Right renal pelvis (tissue), 4 donors: ENCODE data around the gene CC2D1A. TPM values are rescaled to one million over a fixed set of nuclear protein-coding genes. Genes with fewer than 3 reads are reported as not detected.
"Not testable (repeated sequence)": the region's sequence is repeated elsewhere in the genome, so short reads cannot be mapped to it uniquely, and the experiment has no call there.

Experiments
- DNase-seq, 4 donors: peaks; one replicate each; pipeline ENCODE4 v3.0.0-alpha.2; 2013; ENCODE audit warnings: low read depth in 4 of 4, low spot score in 3 of 4, missing footprints in 1 of 4
- polyA plus RNA-seq, 4 donors: library from polyadenylated mRNA; unstranded; fragments of 120-200 nt; gene quantifications; one replicate each; pipeline ENCODE4 v1.2.1, GENCODE V29; 2013; ENCODE audit not compliant: insufficient read length in 4 of 4

CC2D1A gene
- polyA plus RNA-seq, 4 donors = 23.9 to 30.4 (median 27.6) TPM

DNA sequence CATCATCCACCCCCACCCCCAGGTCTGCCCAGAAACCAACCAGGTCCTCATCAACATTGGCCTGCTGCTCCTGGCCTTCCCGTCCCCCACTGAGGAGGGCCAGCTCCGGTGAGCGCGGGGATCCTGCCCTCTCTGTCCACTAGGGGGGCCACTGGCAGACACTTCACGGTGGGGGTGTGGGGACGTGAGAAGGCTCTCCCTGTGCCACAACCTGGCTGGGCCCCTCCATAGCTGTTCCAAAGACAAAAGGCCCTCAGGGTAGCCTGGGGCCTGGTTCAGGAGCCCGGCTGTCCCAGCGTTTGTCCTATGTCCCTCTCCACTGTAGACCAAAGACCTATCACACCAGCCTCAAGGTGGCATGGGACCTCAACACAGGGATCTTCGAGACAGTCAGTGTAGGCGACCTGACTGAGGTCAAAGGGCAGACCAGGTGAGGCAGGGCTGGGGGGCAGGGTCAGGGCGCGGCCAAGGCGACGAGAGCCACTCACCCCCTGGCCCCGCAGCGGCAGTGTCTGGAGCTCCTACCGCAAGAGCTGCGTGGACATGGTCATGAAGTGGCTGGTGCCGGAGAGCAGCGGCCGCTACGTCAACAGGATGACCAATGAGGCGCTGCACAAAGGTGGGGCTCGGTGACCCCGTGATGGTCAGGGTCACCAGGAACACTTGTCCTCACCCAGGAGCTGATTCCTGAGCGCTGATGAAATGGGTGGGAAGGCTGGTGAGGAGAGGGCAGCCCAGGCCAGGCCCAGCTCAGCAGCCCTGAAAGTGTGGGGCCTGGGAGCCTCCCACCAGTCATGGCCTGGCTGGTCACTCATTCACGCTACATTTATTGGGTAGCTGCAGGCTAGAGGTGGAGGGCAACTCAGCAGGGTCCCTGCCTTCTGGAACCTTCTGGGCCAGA lies 54.2 kb downstream of the CC2D1A start:
- DNase-seq = no peak

DNA sequence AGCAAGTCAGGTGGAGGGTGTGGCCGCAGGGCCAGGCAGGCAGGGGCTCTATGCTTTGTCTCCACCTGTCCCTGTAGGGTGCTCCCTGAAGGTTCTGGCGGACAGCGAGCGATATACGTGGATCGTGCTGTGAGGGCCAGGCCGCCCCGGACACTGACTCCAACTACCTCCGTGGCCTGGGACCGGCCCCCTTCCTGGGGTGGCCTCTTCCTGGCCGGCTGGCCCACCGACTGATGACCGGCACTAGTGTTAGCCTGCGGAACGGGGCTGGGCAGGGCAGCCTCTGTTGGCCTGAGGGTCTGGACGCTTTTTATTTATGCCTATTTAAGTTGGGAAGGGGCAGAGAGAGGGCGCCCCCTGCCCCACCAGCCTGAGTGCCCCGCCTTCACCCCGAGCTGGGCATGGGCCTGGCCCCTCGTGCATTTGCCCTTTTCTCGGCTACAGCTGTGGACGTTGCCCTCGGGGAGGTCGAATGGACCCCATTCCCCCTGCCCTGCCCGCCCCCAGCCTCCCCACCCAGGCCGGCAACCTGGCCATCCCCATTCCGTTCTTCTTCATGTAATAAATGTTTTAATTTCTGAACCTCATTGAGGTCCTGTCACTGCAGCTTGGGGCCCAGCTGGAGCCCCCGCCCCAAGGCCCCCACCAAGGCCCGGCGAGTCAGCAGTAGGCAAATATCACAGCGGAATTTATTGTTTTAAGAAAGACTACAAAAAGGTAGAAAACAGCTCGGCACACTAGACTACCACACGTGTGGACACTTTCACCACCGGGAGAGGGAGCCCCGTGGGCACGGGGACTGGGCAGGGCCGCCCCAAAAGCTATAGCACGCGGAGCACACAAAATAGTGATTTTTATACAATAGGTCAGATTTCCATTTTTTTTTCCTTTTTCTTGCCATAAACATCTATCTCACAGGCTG lies 55.1 kb downstream of the CC2D1A start:
- no peak for DNase-seq

DNA sequence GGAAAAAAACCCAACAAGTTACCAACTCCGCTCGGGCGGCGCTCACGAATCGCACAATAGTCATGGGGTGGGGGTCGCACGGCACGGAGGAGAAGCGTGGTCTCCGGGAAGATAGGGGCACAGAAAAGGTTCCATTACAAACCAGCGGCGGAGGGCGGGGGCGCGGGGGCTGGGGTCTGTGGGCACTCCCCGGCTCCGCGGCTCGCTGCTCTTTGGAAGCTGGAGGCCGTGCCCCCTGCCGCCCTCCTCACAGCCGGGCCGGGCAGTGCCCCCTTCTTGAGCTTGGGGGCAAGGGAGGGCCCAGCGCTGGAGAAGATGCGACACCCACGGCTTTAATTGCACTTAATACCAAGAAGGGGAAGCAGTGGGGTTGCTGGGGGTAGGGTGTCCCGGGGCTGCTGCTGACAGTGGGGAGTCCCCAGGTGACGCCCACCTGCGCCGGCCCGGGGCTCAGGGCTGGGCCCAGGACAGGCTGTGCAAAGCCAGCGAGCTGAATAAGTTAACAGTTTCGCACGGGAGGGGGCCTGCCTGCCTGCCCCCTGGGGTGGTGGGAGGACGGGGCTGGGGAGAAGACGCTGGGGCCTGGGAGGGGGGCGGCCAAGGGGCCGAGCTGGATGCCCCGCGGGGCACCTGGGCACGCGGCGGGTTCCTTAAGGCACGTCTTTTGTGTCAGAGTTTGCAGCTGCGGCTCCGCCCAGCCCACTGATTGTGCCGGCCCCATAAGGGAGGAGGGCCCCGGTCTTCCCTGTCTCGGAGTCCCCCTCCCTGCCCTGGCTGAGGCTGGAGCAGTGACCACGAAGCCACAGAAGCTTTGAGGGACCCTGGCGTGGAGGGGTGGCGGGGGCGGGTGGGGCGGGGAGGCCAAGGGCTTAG lies 56.1 kb downstream of the CC2D1A start:
- DNase-seq = no peak

DNA sequence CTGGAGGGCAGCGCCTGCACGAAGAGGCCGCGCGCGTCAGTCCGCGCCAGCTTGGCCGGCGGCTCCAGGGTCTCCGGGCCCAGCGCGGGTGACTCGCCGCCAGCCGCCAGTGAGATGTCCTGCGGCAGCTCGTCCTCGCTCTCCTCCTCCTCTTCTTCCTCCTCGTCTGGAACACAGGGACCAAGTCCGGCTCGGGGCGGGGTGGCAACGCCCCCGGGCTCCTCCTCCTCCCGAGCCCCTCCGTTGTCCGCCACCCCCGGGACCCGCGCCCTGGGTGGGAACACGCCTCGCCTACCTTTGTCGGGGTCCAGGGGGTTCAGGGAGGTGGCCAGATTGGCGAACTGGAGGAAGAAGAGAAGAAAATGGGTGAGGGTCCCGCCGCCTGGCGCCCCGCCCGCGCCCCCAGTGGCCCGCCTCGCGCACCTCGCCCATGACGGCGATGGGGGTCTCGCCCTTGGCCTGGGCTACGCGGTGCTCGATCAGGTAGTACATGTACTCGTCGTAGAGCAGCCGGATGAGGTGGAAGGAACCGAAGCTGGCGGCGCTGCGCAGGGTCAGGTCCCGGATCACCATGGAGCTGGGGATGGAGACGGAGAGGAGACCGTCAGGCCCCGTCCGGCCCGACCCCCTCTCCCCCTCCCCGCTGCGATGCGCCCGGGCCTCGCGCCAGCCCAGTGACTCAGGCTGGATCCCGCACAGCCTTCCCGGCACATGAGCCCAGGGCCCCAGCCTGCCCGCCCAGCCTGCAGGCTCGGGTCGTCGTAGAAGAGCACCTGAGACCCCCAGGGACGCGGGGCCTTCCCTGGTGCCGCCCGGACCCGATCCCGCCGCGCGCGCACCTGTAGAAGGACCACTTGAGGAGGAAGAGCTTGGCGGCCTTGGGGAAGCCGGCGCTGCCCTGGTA lies 57.0 kb downstream of the CC2D1A start:
- no peak for DNase-seq

- DNase-seq = no peak
Observed at GRCh38 chr19:13963603-13964105, 57.7 kb downstream of the CC2D1A start.

GRCh38 chr19:13964776-13965175 lies 58.8 kb downstream of the CC2D1A start:
- DNase-seq = no peak

GRCh38 chr19:13965377-13965896 lies 59.4 kb downstream of the CC2D1A start:
- no peak for DNase-seq

DNA sequence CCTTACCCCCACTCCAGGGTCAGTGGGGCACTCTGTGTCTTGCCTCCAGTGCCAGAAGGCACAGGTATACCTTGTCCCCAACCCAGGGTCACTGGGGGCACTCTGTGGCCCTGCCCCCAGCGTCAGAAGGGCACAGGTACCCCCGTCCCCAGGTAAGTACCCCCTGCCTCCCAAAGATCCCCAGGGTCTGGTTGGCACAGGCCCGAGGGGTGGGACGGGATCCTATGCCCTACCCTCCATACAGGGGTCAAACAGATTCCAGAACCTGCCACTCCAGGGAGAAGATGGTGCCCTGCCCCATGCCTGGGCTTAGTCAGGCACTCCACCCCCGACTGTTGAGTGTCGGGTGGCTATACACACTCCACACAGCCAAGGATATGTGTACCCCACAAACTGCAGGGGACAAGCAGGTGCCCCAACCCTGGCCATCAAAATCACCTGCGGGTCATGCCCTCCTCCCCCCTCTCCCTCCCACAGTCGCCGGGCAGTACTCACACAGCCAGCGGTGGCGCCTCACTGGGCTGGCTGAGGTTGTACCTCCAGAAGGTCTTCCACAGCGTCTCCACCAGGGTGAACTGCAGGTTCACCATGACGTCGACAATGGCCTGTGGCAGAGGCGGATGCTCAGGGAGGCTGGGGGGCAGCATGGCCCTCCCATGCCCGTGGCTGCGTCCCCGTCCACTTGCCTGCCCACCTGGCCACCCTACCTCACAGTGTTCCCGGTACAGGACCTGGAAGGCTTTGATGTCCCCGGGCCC lies 60.1 kb downstream of the CC2D1A start:
- no peak for DNase-seq

GRCh38 chr19:13966684-13967128 lies 60.7 kb downstream of the CC2D1A start:
- DNase-seq = no peak

- DNase-seq = not testable (repeated sequence)
Observed at GRCh38 chr19:13967206-13967605, 61.2 kb downstream of the CC2D1A start.

DNA sequence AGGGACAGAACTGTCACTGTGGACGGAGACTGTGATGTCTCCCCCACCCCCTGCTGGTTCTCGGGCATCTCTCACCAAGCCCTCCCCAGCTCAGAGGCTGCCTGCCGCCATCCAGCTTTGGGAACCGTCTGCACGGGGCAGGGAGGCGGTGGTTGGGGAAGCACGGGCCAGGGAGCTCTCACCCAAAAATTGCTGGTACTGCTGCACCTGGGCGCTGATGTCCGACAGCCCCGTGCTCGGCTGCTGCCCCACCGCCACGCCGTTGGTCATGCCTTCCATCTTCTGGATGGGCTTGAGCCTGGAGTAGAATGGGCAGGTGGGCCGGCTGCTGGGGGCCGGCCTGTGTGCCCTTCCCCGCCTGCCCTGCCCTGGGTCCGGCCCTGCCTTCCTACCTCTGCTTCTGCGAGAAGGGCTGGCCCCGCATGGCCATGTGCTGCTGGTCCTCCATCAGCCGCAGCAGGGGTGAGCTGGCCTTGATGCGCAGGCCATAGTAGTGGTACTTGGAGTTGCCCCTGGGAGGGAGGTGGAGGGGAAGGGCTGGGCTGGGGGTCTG lies 62.5 kb downstream of the CC2D1A start:
- no peak for DNase-seq

- DNase-seq = no peak
Observed at GRCh38 chr19:13968999-13969398, 63.0 kb downstream of the CC2D1A start.

- DNase-seq = no peak
Observed at GRCh38 chr19:13969897-13970296, 63.9 kb downstream of the CC2D1A start.

- DNase-seq = not testable (repeated sequence)
Observed at GRCh38 chr19:13971868-13972267, 65.9 kb downstream of the CC2D1A start.

- DNase-seq = no peak
Observed at GRCh38 chr19:13972368-13973155, 66.6 kb downstream of the CC2D1A start.

DNA sequence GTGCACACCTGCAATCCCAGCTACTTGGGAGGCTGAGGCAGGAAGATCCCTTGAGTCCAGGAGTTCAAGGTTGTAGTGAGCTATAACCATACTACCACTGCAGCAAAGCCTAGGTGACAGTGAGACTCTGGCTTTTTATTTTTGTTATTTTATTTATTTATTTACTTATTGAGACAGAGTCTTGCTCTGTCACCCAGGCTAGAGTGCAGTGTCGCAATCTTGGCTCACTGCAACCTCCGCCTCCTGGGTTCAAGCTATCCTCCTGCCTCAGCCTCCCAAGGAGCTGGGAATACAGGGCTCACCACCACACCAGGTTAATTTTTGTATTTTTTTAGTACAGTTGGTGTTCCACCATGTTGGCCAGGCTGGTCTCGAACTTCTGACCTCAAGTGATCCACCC lies 67.5 kb downstream of the CC2D1A start:
- DNase-seq = not testable (repeated sequence)

GRCh38 chr19:13974073-13974472 lies 68.1 kb downstream of the CC2D1A start:
- no peak for DNase-seq
